K562 (cell line): ENCODE measurements around the gene IQCN. TPM values are rescaled to one million over a fixed set of nuclear protein-coding genes. Genes with fewer than 3 reads are reported as not detected.
A peak's percentile ranks its signal among the peaks of the same experiment; 100 is the strongest.

ENCODE experiments used
- DEAF1 ChIP-seq: fragments of 450-650 bp; formaldehyde crosslinking; IDR thresholded peaks from 2 replicates; pipeline ENCODE4 v1.4.0; 2020; ENCODE audit warnings: mild to moderate bottlenecking, moderate library complexity
- E2F3 ChIP-seq: fragments of 250-450 bp; sonication (Bioruptor Pico); IDR thresholded peaks from 2 replicates; pipeline ENCODE4 v1.4.0; 2020; ENCODE audit warnings: mild to moderate bottlenecking
- FOXK1 ChIP-seq: sonication (generic); formaldehyde crosslinking; IDR thresholded peaks from 2 replicates; pipeline ENCODE4 v1.8.0; 2022; ENCODE audit warnings: missing genetic modification reagents, mild to moderate bottlenecking, borderline replicate concordance
- HSF4 ChIP-seq: fragments of 250-450 bp; sonication (Bioruptor Pico); IDR thresholded peaks from 2 replicates; pipeline ENCODE4 v2.1.2; 2022; ENCODE audit warnings: mild to moderate bottlenecking, moderate library complexity, borderline replicate concordance
- KDM2B ChIP-seq: fragments of 250-450 bp; sonication (Bioruptor Pico); IDR thresholded peaks from 2 replicates; pipeline ENCODE4 v1.8.0; 2021; ENCODE audit warnings: mild to moderate bottlenecking, moderate library complexity
- MAZ ChIP-seq, 2 experiments: fragments of 450-650 bp in 1 of 2; sonication (generic) in 1 of 2; formaldehyde crosslinking; IDR thresholded peaks in 1 of 2; conservative IDR thresholded peaks in 1 of 2; 2 replicates each; pipeline versions ENCODE4 v1.4.0 to v1.5.0; 2020; ENCODE audit warnings: mild to moderate bottlenecking in 1 of 2, missing genetic modification reagents in 1 of 2
- MCM2 ChIP-seq: fragments of 450-650 bp; IDR thresholded peaks from 2 replicates; pipeline ENCODE4 v1.6.1; 2017; ENCODE audit warnings: low read depth, mild to moderate bottlenecking
- MTF1 ChIP-seq: fragments of 250-450 bp; sonication (Bioruptor Pico); IDR thresholded peaks from 2 replicates; pipeline ENCODE4 v1.9.0; 2021; ENCODE audit warnings: moderate library complexity, mild to moderate bottlenecking, inconsistent platforms, borderline replicate concordance
- STAG1 ChIP-seq: sonication (generic); formaldehyde crosslinking; IDR thresholded peaks from 2 replicates; pipeline ENCODE4 v1.5.0; 2020; ENCODE audit warnings: missing genetic modification reagents, borderline replicate concordance
- TEAD4 ChIP-seq, 2 experiments: sonication (generic) in 1 of 2; formaldehyde crosslinking in 1 of 2; IDR thresholded peaks; 2 replicates each; pipeline versions ENCODE4 v1.6.1 to v1.8.0; 2012 to 2022; ENCODE audit warnings: borderline replicate concordance in 1 of 2, inconsistent platforms in 1 of 2, low read length in 1 of 2, mild to moderate bottlenecking in 1 of 2, missing genetic modification reagents in 1 of 2
- TFAM ChIP-seq: fragments of 250-450 bp; sonication (Bioruptor Pico); conservative IDR thresholded peaks from 2 replicates; pipeline ENCODE4 v1.5.0; 2021; ENCODE audit warnings: mild to moderate bottlenecking, moderate library complexity
- TRIM24 ChIP-seq, 2 experiments: fragments of 450-650 bp; IDR thresholded peaks; 2 replicates each; pipeline ENCODE4 v1.6.1; 2016
- YBX1 ChIP-seq: fragments of 450-650 bp; IDR thresholded peaks from 2 replicates; pipeline ENCODE4 v1.7.1; 2016; ENCODE audit warnings: mild to moderate bottlenecking
- ZBTB1 ChIP-seq: sonication (generic); formaldehyde crosslinking; IDR thresholded peaks from 2 replicates; pipeline ENCODE4 v1.8.1; 2023; ENCODE audit warnings: missing genetic modification reagents, low read depth, mild to moderate bottlenecking, borderline replicate concordance
- ZNF212 ChIP-seq: fragments of 450-650 bp; formaldehyde crosslinking; IDR thresholded peaks from 2 replicates; pipeline ENCODE4 v1.4.0; 2020; ENCODE audit warnings: mild to moderate bottlenecking
- ZNF699 ChIP-seq: fragments of 250-450 bp; sonication (Bioruptor Pico); IDR thresholded peaks from 2 replicates; pipeline ENCODE4 v1.8.0; 2021; ENCODE audit warnings: mild to moderate bottlenecking, moderate library complexity; ENCODE audit not compliant: insufficient replicate concordance
- ZNF707 ChIP-seq: fragments of 250-450 bp; sonication (Bioruptor Pico); conservative IDR thresholded peaks from 2 replicates; pipeline ENCODE4 v1.8.0; 2022; ENCODE audit warnings: inconsistent platforms, mild to moderate bottlenecking, moderate library complexity
- polyA plus RNA-seq, 8 experiments: library from polyadenylated mRNA; depleted of rRNA in 4 of 8; stranded (reverse) in 5 of 8; unstranded in 3 of 8; fragments of >200 nt; fragmentation: Nextera tagmentation in 2 of 8; fragmentation: Illumina TruSeq in 1 of 8; extraction: Ambion mirVana in 2 of 8; extraction: Trizol in 1 of 8; gene quantifications; 2 replicates each; pipeline versions ENCODE4 v1.2.1 to v1.2.3, GENCODE V29; 2011 to 2014; ENCODE audit warnings: inconsistent platforms in 1 of 8, missing spikeins in 1 of 8
- total RNA-seq, 7 experiments: library from RNA; depleted of rRNA in 6 of 7; stranded (reverse); fragments of >200 nt in 6 of 7; fragmentation: Illumina TruSeq in 2 of 7; extraction: Trizol in 2 of 7; gene quantifications; 2 replicates each; pipeline versions ENCODE4 v1.2.1 to v1.2.3, GENCODE V29; 2011 to 2021; ENCODE audit warnings: low replicate concordance in 1 of 7
- TF ChIP-seq, protein P1 (sequence below), 2 experiments: fragments of 450-650 bp; conservative IDR thresholded peaks; 2 replicates each; pipeline ENCODE4 v1.6.1; 2017; ENCODE audit warnings: mild to moderate bottlenecking in 2 of 2, moderate library complexity in 2 of 2

IQCN gene
- total and polyA plus RNA-seq, 9 of the 15 experiments (the other 6 are each of a cell fraction or from before 2014, with no cell fraction given) = 0.01 to 0.07 (median 0.04) TPM; not detected in 3

- TF ChIP-seq DEAF1 (CRISPR knock-in tag) (no peak), FOXK1 (CRISPR knock-in tag) (no peak), MAZ (CRISPR knock-in tag; conservative IDR thresholded peaks at IDR 0.05 in 1 of 2, IDR thresholded peaks at IDR 0.05 in 1 of 2) (peak; percentile 70 to 86; a peak in 3 of 4 replicates), HSF4 (no peak), MCM2 (no peak), MTF1 (CRISPR knock-in tag) (no peak), TFAM (no peak), ZNF212 (CRISPR knock-in tag) (no peak), ZBTB1 (CRISPR knock-in tag) (no peak), STAG1 (CRISPR knock-in tag) (no peak), KDM2B (CRISPR knock-in tag) (no peak), ZNF699 (CRISPR knock-in tag) (no peak), E2F3 (CRISPR knock-in tag) (no peak; the same call in 1 of the 2 replicates), TRIM24 (IDR thresholded peaks at IDR 0.05) (no peak), YBX1 (no peak), TEAD4 (IDR thresholded peaks at IDR 0.05; ENCODE audit: low read length) (0 out of 2 replicates have a peak, but pooled peaks have one; percentile 37), TEAD4 (CRISPR knock-in tag; IDR thresholded peaks at IDR 0.05; ENCODE audit: borderline replicate concordance) (no peak), ZNF707 (CRISPR knock-in tag) (peak; percentile 80)
- TF ChIP-seq, protein P1, sequence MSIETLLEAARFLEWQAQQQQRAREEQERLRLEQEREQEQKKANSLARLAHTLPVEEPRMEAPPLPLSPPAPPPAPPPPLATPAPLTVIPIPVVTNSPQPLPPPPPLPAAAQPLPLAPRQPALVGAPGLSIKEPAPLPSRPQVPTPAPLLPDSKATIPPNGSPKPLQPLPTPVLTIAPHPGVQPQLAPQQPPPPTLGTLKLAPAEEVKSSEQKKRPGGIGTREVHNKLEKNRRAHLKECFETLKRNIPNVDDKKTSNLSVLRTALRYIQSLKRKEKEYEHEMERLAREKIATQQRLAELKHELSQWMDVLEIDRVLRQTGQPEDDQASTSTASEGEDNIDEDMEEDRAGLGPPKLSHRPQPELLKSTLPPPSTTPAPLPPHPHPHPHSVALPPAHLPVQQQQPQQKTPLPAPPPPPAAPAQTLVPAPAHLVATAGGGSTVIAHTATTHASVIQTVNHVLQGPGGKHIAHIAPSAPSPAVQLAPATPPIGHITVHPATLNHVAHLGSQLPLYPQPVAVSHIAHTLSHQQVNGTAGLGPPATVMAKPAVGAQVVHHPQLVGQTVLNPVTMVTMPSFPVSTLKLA (conservative IDR thresholded peaks at IDR 0.05) = peak in 1 of 2 experiments; percentile 68; a peak in 1 of 4 replicates
Measured at GRCh38 chr19:18304458-18305310, 30.4 kb upstream of the IQCN start (continued).
